Neutrophil (primary cell): ENCODE data around the gene SNAPC4.
"Not testable (repeated sequence)": the region's sequence is repeated elsewhere in the genome, so short reads cannot be mapped to it uniquely, and the experiment has no call there.

Source experiments
- H3K27ac ChIP-seq: fragments of 200-600 bp; sonication (generic); 2 replicates; pipeline ENCODE4 v1.5.1; 2016; ENCODE audit warnings: mild to moderate bottlenecking, moderate library complexity
- H3K27me3 ChIP-seq: fragments of 200-600 bp; sonication (generic); 2 replicates; pipeline ENCODE4 v1.6.0; 2016; ENCODE audit warnings: mild to moderate bottlenecking
- H3K36me3 ChIP-seq: fragments of 200-600 bp; sonication (generic); 2 replicates; pipeline ENCODE4 v1.5.1; 2017
- H3K4me1 ChIP-seq, 2 experiments: fragments of 200-600 bp in 1 of 2; sonication (generic) in 1 of 2; 1 replicate in 1 of 2; 2 replicates in 1 of 2; pipeline versions ENCODE4 v1.5.1 to v1.6.1; 2013 to 2016; ENCODE audit warnings: low read depth in 1 of 2, low read length in 1 of 2, mild to moderate bottlenecking in 1 of 2, moderate library complexity in 1 of 2; ENCODE audit not compliant: control insufficient read depth in 1 of 2, insufficient read depth in 1 of 2
- H3K4me3 ChIP-seq, 2 experiments: fragments of 200-600 bp in 1 of 2; sonication (generic) in 1 of 2; 1 replicate in 1 of 2; 2 replicates in 1 of 2; pipeline ENCODE4 v1.5.1; 2013 to 2016; ENCODE audit warnings: low read depth in 1 of 2, low read length in 1 of 2, mild to moderate bottlenecking in 1 of 2, moderate library complexity in 1 of 2
- H3K9me3 ChIP-seq: fragments of 200-600 bp; sonication (generic); 2 replicates; pipeline ENCODE4 v1.5.1; 2016
- TF ChIP-seq, protein P1 (sequence below): fragments of 200-600 bp; sonication (generic); IDR thresholded peaks from 2 replicates; pipeline ENCODE4 v1.5.1; 2016; ENCODE audit warnings: antibody characterized with exemption

SNAPC4 gene

DNA sequence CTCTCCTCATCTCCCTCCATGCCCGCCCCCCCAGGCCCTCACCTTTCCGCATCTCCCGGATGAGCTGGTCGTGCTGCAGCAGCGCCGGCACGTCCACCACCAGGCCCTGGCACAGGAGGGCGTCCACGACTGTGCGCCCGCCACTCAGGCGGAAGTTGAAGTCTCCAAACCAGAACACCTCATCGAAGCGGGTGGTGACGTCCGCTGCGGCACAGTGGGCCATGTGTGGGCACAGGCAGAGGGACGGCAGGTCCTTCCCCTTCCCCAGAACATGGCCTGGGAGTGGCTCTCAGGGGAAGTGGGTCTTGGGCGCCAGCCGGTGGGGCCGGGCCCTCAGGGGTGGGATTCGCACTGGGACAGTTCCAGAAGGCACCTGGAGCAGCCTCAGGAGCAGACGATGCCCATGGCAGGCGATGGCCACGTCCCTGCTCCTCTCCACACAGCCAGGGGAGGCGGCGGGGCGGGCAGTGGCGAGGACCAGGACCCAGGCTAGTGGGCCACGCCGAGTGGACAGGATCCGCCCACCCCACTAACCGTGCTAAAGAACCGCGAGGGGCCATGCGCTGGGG is 31.9 kb upstream of the SNAPC4 start:
- H3K36me3 ChIP-seq: peaks cover 21% of the 10 kb centered on the region

DNA sequence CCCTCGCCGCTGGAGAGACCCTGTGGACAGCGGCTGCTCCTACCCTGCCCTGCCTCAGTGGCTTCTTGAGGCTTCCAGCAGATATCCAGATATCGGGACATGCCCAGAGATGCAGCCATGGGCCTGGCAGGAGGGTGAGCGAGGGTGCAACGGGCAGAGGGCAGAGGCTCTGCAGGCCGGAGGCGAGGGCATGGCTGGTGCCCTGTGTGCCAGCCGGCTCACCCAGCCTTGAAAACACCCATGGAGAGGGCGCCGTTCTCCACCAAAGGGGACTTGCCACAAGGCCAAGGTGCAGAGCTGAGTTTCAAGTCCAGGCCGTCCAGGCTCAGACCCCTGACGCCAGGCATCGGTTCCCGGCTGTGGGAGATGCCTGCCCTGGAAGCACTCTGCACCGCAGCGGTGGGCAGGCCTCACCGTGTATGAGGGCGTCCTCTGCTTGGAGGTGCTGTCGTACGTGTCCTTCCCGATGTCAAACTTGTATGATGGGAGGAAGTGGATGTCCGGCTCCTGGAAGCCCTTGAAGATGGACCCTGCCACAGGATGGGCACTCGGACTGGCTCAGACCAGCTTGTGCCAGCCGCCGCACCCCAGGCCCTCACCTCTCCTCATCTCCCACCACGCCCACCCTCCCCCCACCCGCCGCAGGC is 30.7 kb upstream of the SNAPC4 start:
- Histone ChIP-seq H3K4me1 (no peaks in the 10 kb centered on the region), H3K4me3 (no peak overlapping the region), H3K27me3 (no peaks in the 10 kb centered on the region), H3K36me3 (peaks cover 21% of the 10 kb centered on the region), H3K27ac (no peak overlapping the region), H3K9me3 (no peaks in the 10 kb centered on the region)
- TF ChIP-seq, protein P1, sequence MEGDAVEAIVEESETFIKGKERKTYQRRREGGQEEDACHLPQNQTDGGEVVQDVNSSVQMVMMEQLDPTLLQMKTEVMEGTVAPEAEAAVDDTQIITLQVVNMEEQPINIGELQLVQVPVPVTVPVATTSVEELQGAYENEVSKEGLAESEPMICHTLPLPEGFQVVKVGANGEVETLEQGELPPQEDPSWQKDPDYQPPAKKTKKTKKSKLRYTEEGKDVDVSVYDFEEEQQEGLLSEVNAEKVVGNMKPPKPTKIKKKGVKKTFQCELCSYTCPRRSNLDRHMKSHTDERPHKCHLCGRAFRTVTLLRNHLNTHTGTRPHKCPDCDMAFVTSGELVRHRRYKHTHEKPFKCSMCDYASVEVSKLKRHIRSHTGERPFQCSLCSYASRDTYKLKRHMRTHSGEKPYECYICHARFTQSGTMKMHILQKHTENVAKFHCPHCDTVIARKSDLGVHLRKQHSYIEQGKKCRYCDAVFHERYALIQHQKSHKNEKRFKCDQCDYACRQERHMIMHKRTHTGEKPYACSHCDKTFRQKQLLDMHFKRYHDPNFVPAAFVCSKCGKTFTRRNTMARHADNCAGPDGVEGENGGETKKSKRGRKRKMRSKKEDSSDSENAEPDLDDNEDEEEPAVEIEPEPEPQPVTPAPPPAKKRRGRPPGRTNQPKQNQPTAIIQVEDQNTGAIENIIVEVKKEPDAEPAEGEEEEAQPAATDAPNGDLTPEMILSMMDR: no peak

More for the DNA sequence above, 31.9 kb upstream of the SNAPC4 start:
- H3K4me3 ChIP-seq: no peak overlapping the region
- H3K27me3 ChIP-seq: no peaks in the 10 kb centered on the region
- no peak overlapping the region for H3K27ac ChIP-seq
- no peaks in the 10 kb centered on the region for H3K9me3 ChIP-seq
- TF ChIP-seq, protein P1: no peak
- H3K4me1 ChIP-seq: no peaks in the 10 kb centered on the region

DNA sequence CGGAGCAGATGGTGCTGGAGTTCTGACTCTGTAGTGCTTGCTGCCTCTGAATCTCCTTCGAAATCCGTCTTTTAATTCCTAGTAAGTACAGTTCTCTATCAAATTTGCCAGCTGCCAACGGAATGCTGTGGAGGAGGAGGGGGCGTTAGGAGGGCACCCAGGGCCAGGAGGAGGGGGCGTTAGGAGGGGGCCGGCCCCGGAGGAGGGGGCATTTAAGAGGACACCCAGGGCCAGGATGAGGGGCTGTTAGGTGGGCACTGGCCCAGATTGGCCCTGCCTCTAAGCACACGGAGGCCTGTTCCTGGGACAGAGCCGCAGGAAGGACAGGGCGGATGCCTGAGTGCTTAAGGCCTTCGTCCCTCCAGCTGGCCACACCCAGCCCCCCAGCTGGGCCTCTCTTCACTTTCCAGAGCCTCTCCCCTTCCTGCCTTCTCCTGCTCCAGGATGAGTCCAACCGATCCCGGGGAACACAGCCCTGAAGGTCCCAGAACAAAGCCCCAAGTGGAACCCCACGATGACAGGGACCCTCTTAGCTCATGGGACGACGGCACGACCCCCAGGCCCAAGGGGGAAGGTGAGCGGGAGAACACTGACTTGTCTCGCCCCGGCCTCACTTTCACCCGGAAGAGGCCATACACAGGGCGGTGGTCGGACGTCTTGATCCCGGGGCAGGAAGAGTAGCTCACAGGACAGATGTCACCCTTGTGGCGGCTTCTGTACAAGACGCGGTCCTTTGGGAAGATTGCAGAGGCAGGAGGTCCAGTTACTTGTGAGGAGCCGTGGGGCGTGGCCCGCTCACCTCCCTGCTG is 29.9 kb upstream of the SNAPC4 start:
- H3K27me3 ChIP-seq: no peaks in the 10 kb centered on the region
- H3K4me1 ChIP-seq: no peaks in the 10 kb centered on the region
- H3K27ac ChIP-seq: no peak overlapping the region
- no peaks in the 10 kb centered on the region for H3K9me3 ChIP-seq
- peaks cover 23% of the 10 kb centered on the region for H3K36me3 ChIP-seq
- no peak overlapping the region for H3K4me3 ChIP-seq
- TF ChIP-seq, protein P1: no peak

DNA sequence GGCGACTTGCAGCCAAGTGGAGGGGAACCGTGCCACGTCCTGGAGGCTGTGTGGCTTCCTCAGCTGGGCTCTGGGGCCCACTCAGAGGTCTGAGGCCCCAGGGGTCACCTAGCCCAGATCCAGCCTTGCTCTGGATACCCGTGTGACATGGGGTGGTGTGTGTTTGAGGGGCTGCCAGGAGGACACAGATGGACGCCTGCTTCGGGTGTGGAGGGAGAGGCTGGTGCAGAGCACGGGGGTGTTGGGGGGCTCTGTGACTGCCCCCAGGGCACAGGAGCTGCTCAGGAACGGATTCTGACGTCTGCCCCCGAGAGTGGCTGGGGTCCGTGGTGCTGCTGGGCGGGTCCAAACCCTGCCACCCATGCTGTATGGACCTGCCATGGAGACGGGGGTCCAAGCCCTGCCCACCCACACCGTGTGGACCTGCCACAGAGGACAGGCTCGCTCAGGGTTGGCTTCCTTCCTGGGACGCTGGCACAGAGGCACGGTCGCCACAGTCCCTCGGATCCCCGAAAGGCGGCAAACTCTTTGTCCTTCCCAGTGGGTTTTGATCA is 29.2 kb upstream of the SNAPC4 start:
- Histone ChIP-seq H3K36me3 (peaks cover 30% of the 10 kb centered on the region), H3K27me3 (no peaks in the 10 kb centered on the region), H3K4me1 (no peaks in the 10 kb centered on the region), H3K4me3 (no peak overlapping the region), H3K9me3 (no peaks in the 10 kb centered on the region), H3K27ac (no peak overlapping the region)
- TF ChIP-seq, protein P1: no peak

DNA sequence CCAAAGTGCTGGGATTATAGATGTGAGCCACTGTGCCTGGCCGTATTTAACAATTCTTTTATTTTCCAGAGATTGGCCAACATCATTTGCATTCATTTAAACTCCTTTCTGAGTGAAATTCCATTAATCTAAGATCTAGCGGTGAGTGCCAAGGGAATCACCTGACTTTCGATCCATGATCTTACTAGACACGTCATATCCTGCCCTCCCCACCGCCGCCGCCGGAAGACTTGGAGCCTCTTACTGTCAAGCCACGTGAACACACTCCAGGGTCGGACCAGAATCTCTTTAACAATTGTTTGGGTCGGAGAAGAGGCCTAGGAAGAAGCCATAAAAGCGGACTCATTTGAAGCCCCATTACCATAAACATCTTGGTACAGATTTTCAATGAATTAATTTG is 26.8 kb upstream of the SNAPC4 start:
- Histone ChIP-seq H3K27ac (no peak overlapping the region), H3K36me3 (peaks cover 54% of the 10 kb centered on the region)
- TF ChIP-seq, protein P1: no peak

DNA sequence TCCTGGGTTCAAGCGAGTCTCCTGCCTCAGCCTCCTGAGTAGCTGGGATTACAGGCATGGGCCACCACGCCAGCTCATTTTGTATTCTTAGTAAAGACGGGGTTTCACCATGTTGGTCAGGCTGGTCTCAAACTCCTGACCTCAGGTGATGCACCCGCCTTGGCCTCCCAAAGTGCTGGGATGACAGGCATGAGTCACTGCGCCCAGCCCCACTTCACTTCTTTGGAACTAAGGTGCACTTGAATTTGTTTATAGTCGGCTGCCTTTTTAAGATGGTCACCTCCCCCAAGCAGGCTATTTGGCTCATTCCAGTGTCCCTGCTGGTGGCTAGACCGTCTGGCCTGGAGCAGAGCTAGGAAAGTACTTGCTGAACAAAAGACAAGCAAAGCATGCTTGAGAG is 25.4 kb upstream of the SNAPC4 start:
- H3K4me1 ChIP-seq, H3K27me3 ChIP-seq, H3K9me3 ChIP-seq, H3K4me3 ChIP-seq, H3K27ac ChIP-seq: not testable (repeated sequence)
- peaks cover 60% of the 10 kb centered on the region for H3K36me3 ChIP-seq

More for the DNA sequence above, 26.8 kb upstream of the SNAPC4 start:
- no peaks in the 10 kb centered on the region for H3K4me1 ChIP-seq
- H3K27me3 ChIP-seq: no peaks in the 10 kb centered on the region
- no peaks in the 10 kb centered on the region for H3K9me3 ChIP-seq
- H3K4me3 ChIP-seq: no peak overlapping the region
